IMR-90 (cell line): ENCODE results near the gene NBPF3. TPM values are rescaled to one million over a fixed set of nuclear protein-coding genes. Genes with fewer than 3 reads are reported as not detected.

Experiments used
- ATAC-seq: fragments of 200-7000 bp; cut with Tn5 transposase; 2 replicates; pipeline ENCODE4 v1.9.1; 2020; ENCODE audit warnings: low read depth, mild to moderate bottlenecking, moderate library complexity
- BruUV-seq: library from RNA; stranded (reverse); fragments of 400-500 nt; replicated peaks from 2 replicates; lab custom pipeline; 2021; lab: Mats Ljungman, UMichigan
- CTCF ChIA-PET: fragments of 300-600 bp; formaldehyde crosslinking; extraction: SDS; loops from one replicate; lab custom pipeline; 2021; ENCODE audit warnings: antibody characterized with exemption; lab: Yijun Ruan, JAX
- POLR2A ChIA-PET: fragments of 300-600 bp; sonication (Branson Sonifier 250); formaldehyde crosslinking; loops from one replicate; lab custom pipeline; 2022; ENCODE audit warnings: antibody characterized with exemption; ENCODE audit not compliant: unreplicated experiment; lab: Charles Lee
- DNase-seq: peaks from one replicate; pipeline ENCODE4 v3.0.0; 2013
- H2AFZ ChIP-seq: replicated peaks from 2 replicates; pipeline ENCODE3; 2013; ENCODE audit warnings: low read length, mild to moderate bottlenecking; ENCODE audit not compliant: poor library complexity
- H2AK5ac ChIP-seq: 2 replicates; pipeline ENCODE4 v1.6.1; 2013; ENCODE audit warnings: low read depth, low read length, inconsistent platforms
- H2AK9ac ChIP-seq: replicated peaks from 2 replicates; pipeline ENCODE3; 2013; ENCODE audit warnings: mild to moderate bottlenecking, low read depth, low read length, moderate library complexity; ENCODE audit not compliant: poor library complexity
- H2BK120ac ChIP-seq: 2 replicates; pipeline ENCODE4 v1.6.1; 2013; ENCODE audit warnings: low read depth, low read length, inconsistent platforms
- H2BK15ac ChIP-seq: 3 replicates; pipeline ENCODE4 v1.6.1; 2013; ENCODE audit warnings: low read depth, low read length, inconsistent platforms
- H2BK20ac ChIP-seq: 2 replicates; pipeline ENCODE4 v1.6.1; 2013; ENCODE audit warnings: low read depth, mild to moderate bottlenecking, inconsistent platforms, low read length, moderate library complexity
- H2BK5ac ChIP-seq: 2 replicates; pipeline ENCODE4 v1.6.1; 2013; ENCODE audit warnings: mild to moderate bottlenecking, low read depth, low read length, inconsistent platforms; ENCODE audit not compliant: poor library complexity, severe bottlenecking
- H3K14ac ChIP-seq: replicated peaks from 2 replicates; pipeline ENCODE4 v1.6.1; 2013; ENCODE audit warnings: low read depth, low read length, inconsistent platforms
- H3K18ac ChIP-seq: 2 replicates; pipeline ENCODE4 v1.6.1; 2013; ENCODE audit warnings: low read depth, low read length, control low read depth
- H3K23ac ChIP-seq: 2 replicates; pipeline ENCODE4 v1.6.1; 2013; ENCODE audit warnings: low read depth, low read length, inconsistent platforms
- H3K27ac ChIP-seq: 2 replicates; pipeline ENCODE4 v1.5.1; 2013; ENCODE audit warnings: mild to moderate bottlenecking, control low read depth, low read length; ENCODE audit not compliant: insufficient read depth
- H3K27me3 ChIP-seq: 2 replicates; pipeline ENCODE4 v1.6.1; 2013; ENCODE audit warnings: low read length; ENCODE audit not compliant: control insufficient read depth, insufficient read depth
- H3K36me3 ChIP-seq: 2 replicates; pipeline ENCODE4 v1.6.1; 2013; ENCODE audit warnings: low read length, mixed read lengths; ENCODE audit not compliant: control insufficient read depth, insufficient read depth
- H3K4ac ChIP-seq: 2 replicates; pipeline ENCODE4 v1.6.1; 2013; ENCODE audit warnings: low read depth, low read length, inconsistent platforms
- H3K4me1 ChIP-seq: 2 replicates; pipeline ENCODE4 v1.6.1; 2013; ENCODE audit warnings: low read length, mixed read lengths; ENCODE audit not compliant: control insufficient read depth, insufficient read depth
- H3K4me2 ChIP-seq: 2 replicates; pipeline ENCODE4 v1.6.1; 2013; ENCODE audit warnings: low read depth, mild to moderate bottlenecking, control low read depth, low read length, moderate library complexity
- H3K4me3 ChIP-seq: 2 replicates; pipeline ENCODE4 v1.5.1; 2013; ENCODE audit warnings: low read depth, mild to moderate bottlenecking, control low read depth, low read length, moderate library complexity; ENCODE audit not compliant: insufficient read depth
- H3K56ac ChIP-seq: 2 replicates; pipeline ENCODE4 v1.6.1; 2013; ENCODE audit warnings: low read length, inconsistent platforms; ENCODE audit not compliant: insufficient read depth; ENCODE audit errors: extremely low read depth
- H3K79me1 ChIP-seq, 2 experiments: 2 replicates each; pipeline ENCODE4 v1.6.1; 2013; ENCODE audit warnings: low read length in 2 of 2, inconsistent platforms in 1 of 2, low read depth in 1 of 2
- H3K9ac ChIP-seq: 2 replicates; pipeline ENCODE4 v1.6.1; 2013; ENCODE audit warnings: low read depth, low read length, control low read depth
- H3K9me1 ChIP-seq: 2 replicates; pipeline ENCODE4 v1.6.1; 2013; ENCODE audit warnings: low read length, inconsistent platforms; ENCODE audit not compliant: insufficient read depth
- H3K9me3 ChIP-seq: 2 replicates; pipeline ENCODE4 v1.6.1; 2013; ENCODE audit warnings: low read length; ENCODE audit not compliant: control insufficient read depth, insufficient read depth
- H4K20me1 ChIP-seq: 2 replicates; pipeline ENCODE4 v1.6.1; 2013; ENCODE audit warnings: low read length, inconsistent platforms; ENCODE audit not compliant: insufficient read depth
- H4K5ac ChIP-seq: 2 replicates; pipeline ENCODE4 v1.6.1; 2013; ENCODE audit warnings: mild to moderate bottlenecking, low read depth, low read length, control low read depth
- H4K8ac ChIP-seq, 2 experiments: 2 replicates each; pipeline ENCODE4 v1.6.1; 2013; ENCODE audit warnings: low read depth in 2 of 2, low read length in 2 of 2, control low read depth in 1 of 2, inconsistent platforms in 1 of 2
- H4K91ac ChIP-seq: 2 replicates; pipeline ENCODE4 v1.6.1; 2013; ENCODE audit warnings: low read depth, low read length, inconsistent platforms; ENCODE audit not compliant: insufficient read depth
- CEBPB ChIP-seq: IDR thresholded peaks from 2 replicates; pipeline ENCODE4 v1.6.1; 2012; ENCODE audit warnings: low read depth, low read length, improper control_type of control experiment
- CHD1 ChIP-seq: IDR thresholded peaks from 2 replicates; pipeline ENCODE4 v1.6.1; 2012; ENCODE audit warnings: low read depth, low read length, improper control_type of control experiment
- MAFK ChIP-seq: IDR thresholded peaks from 2 replicates; pipeline ENCODE4 v1.6.1; 2012; ENCODE audit warnings: low read depth, low read length, improper control_type of control experiment
- NFE2L2 ChIP-seq: fragments of 150-350 bp; IDR thresholded peaks from 2 replicates; pipeline ENCODE4 v1.6.1; 2016; ENCODE audit warnings: low read depth, mild to moderate bottlenecking, low read length
- RFX5 ChIP-seq: IDR thresholded peaks from 2 replicates; pipeline ENCODE4 v1.8.0; 2012; ENCODE audit warnings: low read depth, mild to moderate bottlenecking, low read length, moderate library complexity
- WGBS, 2 experiments: methylation state at CpG; one replicate each; pipeline versions ENCODE4 v1.1.5 to v1.1.7; 2013; ENCODE audit warnings: missing lambda C conversion rate in 2 of 2; ENCODE audit not compliant: insufficient read length in 1 of 2; ENCODE audit errors: extremely low coverage in 2 of 2; 5-methylcytosine and 5-hydroxymethylcytosine counted together
- dilution Hi-C: fragments of 300-500 bp; cut with HindIII; formaldehyde crosslinking; loops from one replicate; pipeline ENCODE4 v1.14.3; 2018; ENCODE audit warnings: low sequenced_read_pairs; ENCODE audit not compliant: unreplicated experiment
- in situ Hi-C: fragments of 300-500 bp; cut with MboI; formaldehyde crosslinking; loops from 3 replicates; pipeline ENCODE4 v1.14.3; 2019; ENCODE audit warnings: low sequenced_read_pairs, inconsistent platforms, mixed read lengths
- intact Hi-C: fragments of 100-400 bp; cut with micrococcal nuclease; formaldehyde crosslinking; loops from 2 replicates; pipeline ENCODE4 v1.10.0; 2022
- polyA plus RNA-seq, 3 experiments: library from polyadenylated mRNA; depleted of rRNA; stranded (reverse); fragments of >200 nt; gene quantifications; 2 replicates each; pipeline ENCODE4 v1.2.3, GENCODE V29; 2012; ENCODE audit warnings: low replicate concordance in 1 of 3
- total RNA-seq: library from RNA; depleted of rRNA; stranded (reverse); fragments of >200 nt; gene quantifications from 2 replicates; pipeline ENCODE4 v1.2.3, GENCODE V29; 2012
- TF ChIP-seq, protein P1 (sequence below): fragments of 150-350 bp; IDR thresholded peaks from 2 replicates; pipeline ENCODE4 v1.6.1; 2017; ENCODE audit warnings: mild to moderate bottlenecking, antibody characterized with exemption, low read length, low read depth
- TF ChIP-seq, protein P2 (sequence below): fragments of 150-350 bp; IDR thresholded peaks from 2 replicates; pipeline ENCODE4 v1.6.1; 2016; ENCODE audit warnings: low read depth, mild to moderate bottlenecking, low read length, moderate library complexity, borderline replicate concordance

Gene NBPF3
- total and polyA plus RNA-seq, 2 of the 4 experiments (the other 2 are of a cell fraction), result 8.7 to 18.8 TPM

DNA sequence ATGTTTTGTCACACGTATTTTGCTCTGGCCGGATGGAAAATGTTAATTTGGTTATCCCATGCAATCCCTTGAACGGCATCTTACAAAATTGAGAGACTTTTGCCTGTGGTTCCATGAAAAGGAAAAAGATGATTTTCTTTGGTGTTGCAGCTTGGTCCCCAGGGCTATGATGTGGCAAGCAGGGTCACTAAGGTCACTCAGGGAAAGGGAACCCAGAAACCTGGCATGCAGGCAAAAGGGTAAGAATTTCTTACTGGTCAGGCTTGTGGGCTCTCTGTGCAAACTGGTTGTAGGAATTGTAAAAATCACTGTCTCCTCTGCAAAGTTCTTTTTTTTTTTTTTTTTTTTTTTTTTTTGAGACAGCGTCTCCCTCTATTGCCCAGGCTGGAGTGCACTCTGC is 48.4 kb upstream of the NBPF3 start:
- H3K9me3 ChIP-seq, result no peaks in the 10 kb centered on the region

More for the DNA sequence above, 48.4 kb upstream of the NBPF3 start:
- no peak for ATAC-seq
- H3K4me3 ChIP-seq, result no peak overlapping the region
- no peak overlapping the region for H2AFZ ChIP-seq
- no peak overlapping the region for H2AK5ac ChIP-seq
- H3K56ac ChIP-seq, result no peak overlapping the region
- dilution Hi-C loops, result no loop called here
- H2BK15ac ChIP-seq, result no peak overlapping the region
- H3K4me2 ChIP-seq, result no peak overlapping the region
- no TSS peak for BruUV-seq
- H3K23ac ChIP-seq, result no peak overlapping the region
- H2BK120ac ChIP-seq, result no peak overlapping the region
- ChIA-PET POLR2A (no interaction called here), CTCF (interaction anchor here (0.8 kb wide), 1 partner anchor 23 kb away, joined by 3 read pairs; no protein-coding TSS in a partner anchor)
- H2AK9ac ChIP-seq, result no peak overlapping the region
- no peak overlapping the region for H3K14ac ChIP-seq
- WGBS, 2 experiments, result no CpG with 5 or more reads among the region's 4 CpGs
- no peaks in the 10 kb centered on the region for H4K20me1 ChIP-seq
- H4K91ac ChIP-seq, result no peak overlapping the region
- no peak overlapping the region for H4K8ac ChIP-seq
- H3K9ac ChIP-seq, result no peak overlapping the region
- intact Hi-C loops, result no loop called here
- no peak overlapping the region for H3K27ac ChIP-seq
- H3K4ac ChIP-seq, result no peak overlapping the region
- no peaks in the 10 kb centered on the region for H3K9me1 ChIP-seq
- H3K4me1 ChIP-seq, result no peaks in the 10 kb centered on the region
- no peaks in the 10 kb centered on the region for H3K36me3 ChIP-seq
- TF ChIP-seq, protein P1, sequence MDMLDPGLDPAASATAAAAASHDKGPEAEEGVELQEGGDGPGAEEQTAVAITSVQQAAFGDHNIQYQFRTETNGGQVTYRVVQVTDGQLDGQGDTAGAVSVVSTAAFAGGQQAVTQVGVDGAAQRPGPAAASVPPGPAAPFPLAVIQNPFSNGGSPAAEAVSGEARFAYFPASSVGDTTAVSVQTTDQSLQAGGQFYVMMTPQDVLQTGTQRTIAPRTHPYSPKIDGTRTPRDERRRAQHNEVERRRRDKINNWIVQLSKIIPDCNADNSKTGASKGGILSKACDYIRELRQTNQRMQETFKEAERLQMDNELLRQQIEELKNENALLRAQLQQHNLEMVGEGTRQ, result no peak
- no peak for TF ChIP-seq CHD1
- no peak for TF ChIP-seq RFX5
- TF ChIP-seq CEBPB, result no peak
- no peak for TF ChIP-seq MAFK
- TF ChIP-seq, protein P2, sequence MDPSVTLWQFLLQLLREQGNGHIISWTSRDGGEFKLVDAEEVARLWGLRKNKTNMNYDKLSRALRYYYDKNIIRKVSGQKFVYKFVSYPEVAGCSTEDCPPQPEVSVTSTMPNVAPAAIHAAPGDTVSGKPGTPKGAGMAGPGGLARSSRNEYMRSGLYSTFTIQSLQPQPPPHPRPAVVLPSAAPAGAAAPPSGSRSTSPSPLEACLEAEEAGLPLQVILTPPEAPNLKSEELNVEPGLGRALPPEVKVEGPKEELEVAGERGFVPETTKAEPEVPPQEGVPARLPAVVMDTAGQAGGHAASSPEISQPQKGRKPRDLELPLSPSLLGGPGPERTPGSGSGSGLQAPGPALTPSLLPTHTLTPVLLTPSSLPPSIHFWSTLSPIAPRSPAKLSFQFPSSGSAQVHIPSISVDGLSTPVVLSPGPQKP, result no peak
- TF ChIP-seq NFE2L2, result no peak
- no peak overlapping the region for H2BK20ac ChIP-seq
- no peak overlapping the region for H4K5ac ChIP-seq
- no peak for DNase-seq
- H2BK5ac ChIP-seq, result no peak overlapping the region
- H3K79me1 ChIP-seq, result no peaks in the 10 kb centered on the region
- H3K27me3 ChIP-seq, result peaks cover 20% of the 10 kb centered on the region
- H3K18ac ChIP-seq, result no peak overlapping the region
- in situ Hi-C loops, result no loop called here
